ENCODE results near the gene MUSK.

Gene MUSK

DNA sequence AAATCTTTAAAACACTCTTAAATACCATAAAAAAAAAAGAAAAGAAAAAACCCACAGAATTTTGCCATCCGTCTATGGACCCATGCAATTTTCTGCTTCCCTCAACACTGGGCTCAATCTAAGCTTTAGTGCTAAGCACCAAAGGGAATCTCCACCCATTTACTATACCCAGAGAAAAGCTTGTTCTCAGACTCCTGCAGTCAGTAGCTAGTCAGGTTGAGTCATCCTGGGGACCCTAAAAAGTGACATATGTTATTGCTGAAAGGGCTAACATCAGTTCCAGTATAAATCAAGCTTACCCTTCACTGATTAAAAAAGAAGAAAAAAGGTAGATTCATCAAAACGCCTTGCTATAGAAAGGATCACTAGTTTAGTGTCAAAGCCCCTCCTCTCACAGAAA, 177.6 kb downstream of the MUSK start:
- no peak for FAIRE-seq
- DNase-seq (ENCODE audit: insufficient read length): no peak
- no peak for TF ChIP-seq TAF1 (IDR thresholded peaks at IDR 0.05; ENCODE audit: borderline replicate concordance, low read depth, low read length)
- TF ChIP-seq POLR2AphosphoS5 (IDR thresholded peaks at IDR 0.05; ENCODE audit: low read depth, low read length): no peak
- no peak for TF ChIP-seq POLR2A (IDR thresholded peaks at IDR 0.05; ENCODE audit: low read depth, low read length)

DNA sequence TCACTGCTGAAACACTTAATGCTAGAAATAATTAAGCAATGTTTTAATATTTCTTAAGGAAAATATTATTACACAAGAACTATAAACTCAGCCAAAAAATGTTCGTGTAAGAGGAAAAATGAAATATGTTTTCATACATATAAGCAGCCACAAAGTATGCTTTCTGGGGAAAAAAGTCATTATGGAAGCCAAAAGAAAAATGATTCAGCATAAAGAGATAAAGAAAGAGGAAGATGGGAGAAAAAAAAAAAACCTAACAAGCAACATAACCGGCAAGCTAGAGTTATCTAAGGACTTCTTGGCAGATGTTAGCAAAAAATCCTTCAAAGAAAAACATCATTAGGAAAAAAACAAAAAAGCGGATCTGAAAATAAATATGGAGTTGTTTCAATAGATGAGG, 179.1 kb downstream of the MUSK start:
- no peak for FAIRE-seq
- DNase-seq (ENCODE audit: insufficient read length): no peak
- TF ChIP-seq POLR2AphosphoS5 (IDR thresholded peaks at IDR 0.05; ENCODE audit: low read depth, low read length) (no peak), POLR2A (IDR thresholded peaks at IDR 0.05; ENCODE audit: low read depth, low read length) (no peak)

DNA sequence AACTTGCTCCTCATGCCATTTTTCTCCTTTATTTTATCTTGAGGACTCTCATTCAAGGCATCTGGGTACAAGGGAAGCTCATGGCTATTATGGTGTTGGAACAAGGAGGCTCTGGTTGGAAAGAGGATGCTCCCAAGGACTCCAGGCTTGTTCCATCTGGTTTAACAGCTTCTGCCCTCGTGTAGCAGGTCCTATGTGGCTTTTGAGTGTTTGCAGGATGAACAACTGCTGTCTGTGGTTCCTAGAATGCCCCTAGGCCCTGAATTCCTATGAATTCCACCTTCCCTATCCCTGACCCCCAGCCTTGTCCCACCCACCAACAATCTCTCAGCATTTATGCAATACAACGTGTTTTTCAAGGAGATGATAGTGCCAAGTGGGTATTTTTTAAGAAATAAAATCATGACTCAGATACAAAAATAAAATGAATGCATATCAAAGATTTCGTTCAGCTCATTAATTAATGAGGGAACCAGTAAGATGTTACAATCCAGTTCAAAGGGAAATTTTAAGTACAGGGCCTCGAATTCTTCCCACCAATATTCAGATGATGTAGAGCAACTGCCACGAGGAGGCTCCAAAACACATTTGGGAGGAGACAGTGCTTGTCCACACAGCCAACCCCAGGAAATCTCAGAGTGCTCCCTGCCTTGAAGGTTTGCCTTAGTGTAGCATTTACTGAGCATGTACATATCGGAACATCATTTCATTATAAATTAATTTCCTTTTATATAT, 182.0 kb downstream of the MUSK start:
- DNase-seq (ENCODE audit: insufficient read length) (no peak), FAIRE-seq (no peak)
- no peak for TF ChIP-seq TAF1 (IDR thresholded peaks at IDR 0.05; ENCODE audit: borderline replicate concordance, low read depth, low read length)
- TF ChIP-seq POLR2A (IDR thresholded peaks at IDR 0.05; ENCODE audit: low read depth, low read length): no peak
- TF ChIP-seq POLR2AphosphoS5 (IDR thresholded peaks at IDR 0.05; ENCODE audit: low read depth, low read length): no peak

Data from GM12892 (cell line).